ENCODE data around the gene NR5A1.

DNA sequence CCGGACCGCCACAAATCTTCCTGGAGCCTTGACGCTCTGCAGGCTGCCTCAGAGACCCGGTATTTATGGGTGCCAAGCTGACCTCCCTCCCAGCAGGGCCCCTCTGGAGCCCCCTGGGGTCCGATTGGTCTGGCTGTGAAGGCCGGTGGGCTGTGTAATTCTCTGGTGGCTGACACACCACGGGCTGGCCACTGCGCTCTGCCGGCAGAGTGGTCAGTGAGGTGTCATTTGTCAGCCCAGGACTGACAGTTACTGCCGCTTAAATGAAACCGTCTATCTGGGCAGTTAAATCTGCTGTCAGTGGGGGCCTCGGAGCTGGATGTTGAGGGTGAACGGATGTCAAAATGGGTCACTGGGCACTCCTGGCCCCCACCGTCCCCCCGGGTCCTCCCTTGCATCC, 10.7 kb downstream of the NR5A1 start:
- TF ChIP-seq CTCF (IDR thresholded peaks at IDR 0.05) (no peak), POLR2A (IDR thresholded peaks at IDR 0.05) (no peak)

Data from sigmoid colon (tissue), 3 donors.